GM21381 (cell line): ENCODE measurements around the gene FBXW10.
"Not testable (repeated sequence)": the region's sequence is repeated elsewhere in the genome, so short reads cannot be mapped to it uniquely, and the experiment has no call there.

ENCODE experiments used
- ATAC-seq: cut with Tn5 transposase; IDR thresholded peaks from one replicate; pipeline ENCODE4 v1.9.1; 2021; ENCODE audit warnings: mild to moderate bottlenecking, moderate library complexity; ENCODE audit not compliant: unreplicated experiment

The FBXW10 gene

DNA sequence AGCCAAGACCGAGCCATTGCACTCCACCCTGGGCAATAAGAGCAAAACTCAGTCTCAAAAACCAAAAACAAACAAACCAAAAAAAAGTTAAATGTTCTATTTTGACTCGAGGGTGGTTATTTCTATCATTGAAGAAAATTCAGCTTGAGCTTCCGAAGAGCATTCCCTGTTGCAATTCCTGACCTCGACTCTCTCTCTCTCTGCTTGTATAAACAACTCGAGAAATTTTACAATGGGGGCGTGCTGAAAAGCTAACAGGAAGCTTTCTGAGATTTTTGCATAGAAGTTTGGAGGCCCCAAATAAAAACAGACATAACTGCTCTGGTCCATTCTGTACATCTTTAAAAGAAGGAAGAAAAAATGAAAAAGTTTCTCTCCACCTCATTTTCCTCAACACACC lies 3.6 kb downstream of the FBXW10 start:
- ATAC-seq: not testable (repeated sequence)

DNA sequence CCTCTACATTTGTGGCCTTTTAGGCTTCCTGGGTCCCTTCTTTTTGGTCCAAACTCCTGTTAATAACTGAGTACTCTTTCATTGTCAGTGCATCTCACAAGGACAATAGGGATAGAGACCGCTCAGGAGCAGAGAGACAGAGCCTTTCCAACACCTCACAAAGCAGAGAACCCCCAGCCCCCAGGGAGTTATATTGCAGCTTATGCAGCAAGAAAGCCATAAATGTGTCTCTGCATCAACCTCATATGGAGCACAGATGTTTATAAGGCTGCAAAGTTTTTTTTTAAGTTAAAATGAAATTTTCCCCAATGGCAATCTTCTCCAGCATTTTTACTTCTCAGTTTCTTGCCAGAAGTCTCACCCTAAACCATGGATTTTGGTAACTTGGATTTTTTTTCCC lies 6.4 kb downstream of the FBXW10 start:
- ATAC-seq: not testable (repeated sequence)

DNA sequence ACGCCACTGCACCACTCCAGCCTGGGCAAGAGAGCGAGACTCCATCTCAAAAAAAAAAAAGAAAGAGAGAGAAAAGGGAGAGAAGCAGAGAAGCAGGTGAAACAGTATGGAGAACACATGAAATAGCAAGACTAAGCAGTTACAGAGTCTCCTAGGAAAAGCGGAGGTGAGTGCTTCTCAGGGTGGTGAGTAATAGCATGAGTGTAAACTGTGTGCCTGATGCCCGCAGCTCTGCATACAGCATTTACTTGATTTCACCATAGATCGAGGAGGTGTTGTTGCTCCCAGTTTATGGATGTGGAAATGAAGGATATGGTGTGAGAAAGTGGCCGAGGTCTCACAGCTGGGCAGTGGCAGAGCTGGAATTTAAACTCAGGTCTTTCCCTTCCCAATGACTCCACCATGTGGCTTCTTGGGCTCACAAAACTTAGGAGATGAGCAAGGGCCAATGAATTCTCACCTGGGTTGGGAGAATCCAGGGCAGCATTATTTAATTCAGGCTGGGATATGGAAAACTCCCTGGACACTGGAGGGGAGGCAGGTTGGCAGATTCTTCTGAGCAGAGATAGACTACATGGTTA lies 10.1 kb downstream of the FBXW10 start:
- not testable (repeated sequence) for ATAC-seq

DNA sequence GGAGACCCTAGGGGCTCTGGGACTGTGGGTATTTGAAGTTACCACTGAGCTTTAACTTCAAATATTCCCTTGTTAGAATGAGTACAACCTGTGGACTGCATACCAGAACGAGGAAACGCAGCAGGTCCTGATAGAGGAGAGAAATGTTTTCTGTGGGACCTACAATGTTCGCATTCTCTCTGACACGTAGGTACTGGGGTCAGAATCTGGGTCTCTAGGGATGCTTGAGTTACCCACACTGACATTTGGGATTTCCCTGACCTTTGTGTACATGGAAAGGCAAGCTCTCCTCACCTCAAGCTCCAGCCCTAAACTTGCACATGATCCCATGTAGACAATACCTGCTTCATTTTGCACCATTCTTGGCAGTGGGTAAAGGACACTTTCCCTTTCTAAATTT lies 12.1 kb downstream of the FBXW10 start:
- not testable (repeated sequence) for ATAC-seq

DNA sequence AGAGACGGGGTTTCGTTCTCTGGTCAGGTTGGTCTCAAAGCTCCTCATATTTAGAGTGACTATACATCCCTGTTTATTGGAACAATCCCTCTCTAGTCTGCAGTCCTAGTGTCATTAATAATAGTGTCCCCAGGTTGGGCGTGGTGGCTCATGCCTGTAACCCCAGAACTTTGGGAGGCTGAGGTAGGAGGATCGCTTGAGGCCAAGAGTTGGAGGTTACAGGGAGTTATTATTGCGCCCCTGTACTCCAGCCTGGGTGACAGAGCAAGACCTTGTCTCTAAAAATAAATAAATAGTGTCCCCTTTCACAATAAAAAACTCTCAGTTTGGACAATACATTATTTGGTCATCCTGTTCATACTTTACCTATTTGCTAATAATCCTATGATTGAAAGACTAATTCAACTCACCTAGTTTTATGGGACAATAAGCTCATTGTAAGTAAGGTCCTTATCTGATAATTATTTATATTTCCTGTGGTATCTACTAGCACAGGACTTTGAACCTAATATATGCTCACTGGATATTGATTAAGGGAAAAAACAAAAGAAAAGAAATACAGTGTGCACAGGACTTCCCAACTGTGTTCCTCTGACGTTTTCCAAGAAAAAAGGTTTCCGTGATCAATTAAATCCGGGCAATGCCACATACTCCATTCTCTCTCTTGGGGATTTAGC lies 13.7 kb downstream of the FBXW10 start:
- ATAC-seq: not testable (repeated sequence)

DNA sequence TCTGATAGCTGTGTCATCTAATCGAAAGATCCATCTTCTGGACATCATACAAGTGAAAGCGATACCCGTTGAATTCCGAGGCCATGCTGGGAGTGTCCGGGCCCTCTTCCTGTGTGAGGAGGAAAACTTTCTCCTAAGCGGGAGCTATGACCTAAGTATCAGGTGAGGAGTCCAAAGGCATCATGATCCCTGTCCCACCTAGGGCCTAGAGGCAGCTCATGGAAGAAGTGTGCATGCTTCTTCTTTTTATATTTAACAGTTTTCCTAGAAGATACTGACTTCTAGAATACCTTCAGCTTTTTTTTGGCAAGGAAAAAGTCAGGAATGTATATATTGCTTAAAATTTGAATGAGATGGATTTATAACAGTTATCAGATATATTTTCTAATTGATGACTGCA lies 14.5 kb downstream of the FBXW10 start:
- not testable (repeated sequence) for ATAC-seq

DNA sequence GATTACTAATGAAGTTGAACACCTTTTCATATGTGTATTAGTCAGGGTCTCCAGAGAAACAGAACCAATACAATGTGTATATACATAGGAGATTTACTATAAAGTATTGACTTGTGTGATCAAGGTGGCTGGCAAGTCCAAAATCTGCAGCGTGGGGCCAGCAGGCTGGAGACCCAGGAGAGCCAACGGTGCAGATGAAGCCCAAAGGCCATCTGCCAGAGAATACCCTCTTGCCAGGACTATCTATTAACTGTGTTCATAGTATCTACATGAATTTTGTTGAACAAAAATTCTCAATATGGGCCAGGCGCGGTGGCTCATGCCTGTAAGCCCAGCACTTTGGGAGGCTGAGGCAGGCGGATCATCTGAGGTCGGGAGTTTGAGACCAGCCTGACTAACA lies 16.4 kb downstream of the FBXW10 start:
- ATAC-seq: not testable (repeated sequence)

DNA sequence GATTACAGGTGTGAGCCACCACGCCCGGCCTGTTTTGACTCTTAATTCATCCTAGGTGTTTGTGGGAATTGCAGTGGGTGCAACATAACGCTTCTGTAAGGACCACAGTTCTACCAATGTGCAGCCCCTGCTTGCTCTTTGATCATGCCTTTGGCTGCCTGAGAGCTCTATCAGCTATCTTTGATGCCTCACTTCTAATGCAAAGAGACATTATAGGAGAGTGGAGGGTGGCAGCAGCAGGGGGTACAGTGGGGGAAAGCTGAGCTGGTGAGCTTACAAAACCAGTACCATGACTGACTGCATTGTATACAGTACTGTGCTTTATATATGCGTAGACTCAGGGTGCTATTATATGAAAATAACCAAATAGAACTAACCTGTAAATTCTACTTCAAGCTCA lies 26.7 kb downstream of the FBXW10 start:
- ATAC-seq: not testable (repeated sequence)

DNA sequence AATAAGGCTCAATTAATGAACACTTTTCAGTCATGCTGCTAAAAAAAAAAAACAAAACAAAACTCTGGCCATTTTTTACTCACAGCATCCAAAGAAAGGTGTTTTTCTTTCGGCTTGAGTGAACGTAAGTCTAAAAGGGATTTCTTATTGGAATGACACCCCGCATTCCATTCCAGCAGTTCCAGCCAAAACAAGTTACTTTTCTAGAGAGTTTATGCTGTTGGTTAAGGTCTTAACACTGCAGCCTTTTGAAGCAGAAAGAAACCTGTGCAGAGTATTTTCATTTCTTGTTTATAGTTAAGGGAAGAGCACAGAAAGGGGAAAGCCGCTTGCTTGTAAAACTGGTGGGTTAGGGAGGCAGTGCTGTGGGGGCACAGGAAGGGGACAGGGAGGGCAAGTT lies 27.2 kb downstream of the FBXW10 start:
- not testable (repeated sequence) for ATAC-seq

DNA sequence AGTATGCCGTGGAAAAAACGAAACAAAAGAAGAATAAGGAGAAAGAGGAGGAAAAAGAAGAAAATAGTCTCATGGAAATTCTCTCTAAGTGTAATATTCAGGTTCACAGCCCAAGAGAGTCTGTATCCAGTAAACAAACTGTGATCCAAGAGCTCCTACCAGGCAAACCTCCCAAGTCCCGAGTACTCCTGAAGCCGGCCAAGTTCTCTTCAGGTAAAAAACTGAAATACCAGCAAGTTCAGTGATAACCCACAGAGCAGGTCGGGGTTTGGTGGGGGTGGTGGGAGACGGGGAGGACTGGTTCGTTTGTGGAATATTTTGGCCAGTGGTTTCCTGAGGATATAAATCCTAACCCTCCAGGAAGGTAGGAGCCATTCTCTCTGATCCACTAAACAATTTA lies 28.6 kb downstream of the FBXW10 start:
- no peak for ATAC-seq

DNA sequence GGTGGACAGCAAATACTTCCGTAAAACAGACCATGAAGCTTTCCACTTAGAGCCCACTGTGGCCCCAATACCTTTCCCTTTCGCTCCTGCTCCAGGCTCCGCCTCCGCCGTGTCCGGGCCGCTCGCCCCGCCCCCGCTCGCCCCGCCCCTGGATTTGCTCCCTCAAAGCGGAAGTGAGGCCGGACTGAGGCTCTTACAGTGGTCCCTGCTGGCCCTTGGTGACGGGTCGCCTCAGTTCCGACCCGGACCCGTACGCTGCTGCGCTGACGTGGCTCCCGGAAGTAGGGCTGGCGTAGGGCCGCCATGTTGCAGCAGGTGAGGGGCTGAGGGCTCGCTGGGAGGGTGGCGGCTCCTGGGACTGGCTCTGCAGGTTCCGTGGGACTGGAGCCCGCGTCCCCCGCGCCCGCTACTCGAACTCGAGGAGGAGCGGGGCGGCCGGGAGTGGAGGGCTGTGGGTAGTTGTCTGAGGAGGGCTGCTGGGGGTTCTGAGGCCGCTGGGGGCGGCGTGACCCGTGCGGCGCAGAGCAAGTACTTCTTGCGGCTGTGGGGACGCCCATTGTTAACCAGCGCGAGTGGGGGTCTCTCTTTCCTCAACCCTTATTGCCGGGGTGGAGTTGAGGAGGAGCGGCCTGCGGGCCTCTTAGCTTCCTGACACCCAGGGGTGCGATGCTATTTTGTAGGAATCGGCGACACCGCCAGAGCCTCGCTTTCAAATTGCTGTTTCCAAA lies 37.3 kb downstream of the FBXW10 start, which contains the start of gene TVP23B:
Gene TVP23B (plus strand): TSS at position 193 of the 728 bp plus-strand sequence. CDS start 111 bp downstream, at position 304.
- peak; percentile 98 for ATAC-seq

DNA sequence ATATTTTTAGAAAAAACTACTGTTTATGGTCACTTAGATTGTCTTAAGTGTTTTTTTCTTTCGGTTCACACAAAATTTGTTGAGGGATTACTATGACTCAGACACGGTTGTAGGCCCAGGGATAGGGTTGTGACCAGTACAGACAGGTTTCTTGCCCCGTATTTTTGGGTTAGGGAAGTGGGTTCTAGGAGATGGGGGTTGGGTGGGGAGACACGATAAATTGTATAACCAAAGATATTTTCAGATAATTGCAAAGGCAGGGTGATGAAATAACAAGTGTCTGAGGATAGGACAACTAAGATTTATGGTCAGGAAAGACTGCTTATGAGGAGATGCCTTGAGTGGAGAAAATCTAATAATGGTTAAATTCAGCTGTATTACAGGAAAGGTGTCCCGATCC lies 38.0 kb downstream of the FBXW10 start:
- not testable (repeated sequence) for ATAC-seq

DNA sequence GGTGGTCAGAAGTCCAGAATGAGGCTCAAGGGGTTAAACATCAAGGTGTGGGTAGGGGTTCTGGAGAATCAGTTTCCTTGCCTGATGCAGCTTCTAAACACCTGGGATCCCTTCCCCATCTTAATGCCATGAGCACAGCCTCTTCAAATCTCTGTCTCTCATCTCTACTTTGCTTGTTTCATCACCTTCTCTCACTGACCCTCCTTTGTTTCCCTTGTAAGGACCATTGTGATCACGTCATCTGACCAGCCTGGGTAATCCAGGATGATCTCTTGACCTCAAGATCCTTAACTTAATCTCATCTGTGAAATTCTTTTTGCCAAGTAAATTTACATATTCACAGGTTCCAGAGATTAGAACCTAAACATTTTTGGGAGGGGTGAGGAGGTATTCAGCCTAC lies 42.1 kb downstream of the FBXW10 start:
- ATAC-seq: not testable (repeated sequence)

DNA sequence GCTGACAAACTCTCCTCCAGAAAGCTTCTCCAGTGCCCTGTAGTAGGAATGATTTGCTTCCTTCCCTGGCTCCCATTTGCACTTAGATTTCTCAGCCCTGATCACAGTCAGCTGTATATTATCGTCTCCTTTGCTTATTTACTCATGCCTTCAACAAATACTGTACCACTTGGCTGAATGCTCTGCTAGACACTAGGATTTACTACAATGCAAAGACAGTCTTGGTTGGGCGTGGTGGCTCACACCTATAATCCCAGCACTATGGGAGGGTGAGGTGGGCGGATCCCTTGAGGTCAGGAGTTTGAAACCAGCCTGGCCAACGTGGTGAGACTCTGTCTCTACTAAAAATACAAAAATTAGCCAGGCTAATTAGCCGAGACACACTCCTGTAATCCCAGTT lies 43.0 kb downstream of the FBXW10 start:
- ATAC-seq: not testable (repeated sequence)

DNA sequence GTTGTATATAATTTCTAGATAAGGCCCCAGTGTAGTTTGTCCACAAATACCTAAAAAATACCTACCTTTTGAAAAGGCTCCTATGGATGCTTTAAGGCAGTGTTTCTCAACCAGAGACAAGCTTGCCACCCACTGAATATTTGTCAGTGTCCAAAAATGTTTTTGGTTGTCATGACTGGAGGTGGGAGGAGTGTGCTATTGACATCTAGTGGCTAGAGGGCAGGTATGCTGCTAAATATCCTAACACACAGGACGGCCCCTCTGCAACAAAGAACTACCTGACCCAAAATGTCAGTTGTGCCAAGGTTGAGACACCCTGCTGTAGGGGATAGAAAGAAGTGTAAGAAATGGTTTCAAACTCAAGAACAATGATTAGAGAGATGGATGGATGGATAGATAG lies 47.5 kb downstream of the FBXW10 start:
- ATAC-seq: not testable (repeated sequence)

DNA sequence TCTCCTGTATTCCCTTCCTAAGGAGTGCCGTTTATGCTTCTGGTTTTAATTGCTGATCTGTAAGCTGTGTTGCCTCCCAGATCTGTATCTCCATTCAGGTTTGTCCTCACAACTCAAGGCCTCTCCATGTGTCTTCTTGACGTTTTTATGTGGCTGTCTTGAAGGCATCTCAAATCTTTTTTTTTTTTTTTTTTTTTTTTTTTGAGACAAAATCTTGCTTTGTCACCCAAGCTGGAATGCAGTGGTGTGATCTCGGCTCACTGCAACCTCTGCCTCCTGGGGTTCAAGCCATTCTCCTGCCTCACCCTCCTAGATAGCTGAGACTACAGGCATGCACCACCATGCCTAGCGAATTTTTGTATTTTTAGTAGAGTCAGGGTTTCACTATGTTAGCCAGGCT lies 51.0 kb downstream of the FBXW10 start:
- ATAC-seq: not testable (repeated sequence)

DNA sequence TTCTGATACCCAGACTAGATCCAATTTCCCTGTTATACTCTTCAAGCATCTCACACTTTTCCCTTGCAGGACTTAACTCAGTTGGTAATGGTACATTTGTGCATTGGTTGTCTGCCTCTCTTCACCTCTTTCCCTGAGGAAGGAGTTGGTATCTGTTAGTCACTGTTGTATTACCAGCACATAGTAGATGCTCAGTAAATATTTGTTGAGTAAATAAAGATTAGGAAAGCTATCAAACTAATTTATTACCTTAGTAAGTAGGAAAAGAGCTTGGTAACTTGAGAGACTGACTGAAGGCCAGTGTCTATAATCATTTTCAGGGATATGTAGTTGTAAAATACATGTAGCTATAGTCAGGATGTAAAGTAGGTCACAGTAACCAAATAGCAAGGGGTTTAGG lies 53.0 kb downstream of the FBXW10 start:
- not testable (repeated sequence) for ATAC-seq

DNA sequence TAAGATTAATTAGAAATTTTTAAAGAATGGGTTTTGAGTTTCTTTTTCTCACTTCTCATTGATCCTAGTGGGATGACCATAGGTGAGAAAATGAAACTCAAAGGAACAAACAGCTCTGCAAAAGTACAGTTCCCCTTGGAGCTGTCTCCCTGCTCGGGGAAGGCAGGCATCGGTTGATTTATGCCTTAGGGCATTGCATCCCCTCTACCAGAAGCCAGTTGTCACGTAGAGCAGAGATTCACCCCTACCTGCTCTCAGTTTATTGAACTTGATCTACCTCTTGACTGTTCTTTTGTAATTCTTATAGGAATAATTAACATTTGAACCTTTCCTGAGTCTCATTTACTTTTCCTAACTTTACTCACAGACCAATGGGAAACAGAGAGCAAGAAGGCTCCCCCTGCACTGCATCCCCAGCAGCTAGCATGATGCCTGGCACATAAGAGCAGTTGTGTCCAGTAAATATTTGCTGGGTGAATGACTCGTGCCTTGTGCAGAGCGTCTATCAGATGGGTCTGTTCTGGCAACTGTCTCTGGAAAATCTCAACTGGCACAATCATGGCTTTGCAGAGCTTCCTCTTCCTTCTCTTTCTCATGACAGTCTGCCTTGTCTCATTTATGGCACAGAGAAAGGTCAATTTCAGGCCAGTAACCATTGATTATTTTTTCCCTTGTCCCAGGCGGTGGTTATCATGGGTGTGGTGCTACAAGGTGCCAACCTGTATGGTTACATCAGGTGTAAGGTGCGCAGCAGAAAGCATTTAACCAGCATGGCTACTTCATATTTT lies 59.8 kb downstream of the FBXW10 start:
- ATAC-seq: not testable (repeated sequence)

DNA sequence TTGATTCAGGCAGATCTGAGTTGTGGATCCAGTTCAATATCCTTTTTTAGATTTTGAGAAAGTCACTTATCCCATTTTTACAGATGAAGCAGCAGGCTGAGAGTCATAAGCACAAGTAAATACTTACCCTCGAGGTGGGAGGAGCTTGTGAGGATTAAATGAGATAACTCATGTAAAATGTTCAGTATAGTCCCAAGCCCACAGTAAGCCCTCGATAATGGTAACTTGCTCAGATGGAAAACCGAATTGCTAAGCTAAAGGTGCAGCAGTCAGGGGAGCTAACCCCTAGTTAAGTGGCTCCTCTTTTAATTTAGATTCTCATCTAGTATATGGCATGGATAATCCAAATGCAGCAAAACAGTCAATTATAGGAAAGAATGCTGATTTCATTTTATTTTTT lies 72.1 kb downstream of the FBXW10 start:
- not testable (repeated sequence) for ATAC-seq

DNA sequence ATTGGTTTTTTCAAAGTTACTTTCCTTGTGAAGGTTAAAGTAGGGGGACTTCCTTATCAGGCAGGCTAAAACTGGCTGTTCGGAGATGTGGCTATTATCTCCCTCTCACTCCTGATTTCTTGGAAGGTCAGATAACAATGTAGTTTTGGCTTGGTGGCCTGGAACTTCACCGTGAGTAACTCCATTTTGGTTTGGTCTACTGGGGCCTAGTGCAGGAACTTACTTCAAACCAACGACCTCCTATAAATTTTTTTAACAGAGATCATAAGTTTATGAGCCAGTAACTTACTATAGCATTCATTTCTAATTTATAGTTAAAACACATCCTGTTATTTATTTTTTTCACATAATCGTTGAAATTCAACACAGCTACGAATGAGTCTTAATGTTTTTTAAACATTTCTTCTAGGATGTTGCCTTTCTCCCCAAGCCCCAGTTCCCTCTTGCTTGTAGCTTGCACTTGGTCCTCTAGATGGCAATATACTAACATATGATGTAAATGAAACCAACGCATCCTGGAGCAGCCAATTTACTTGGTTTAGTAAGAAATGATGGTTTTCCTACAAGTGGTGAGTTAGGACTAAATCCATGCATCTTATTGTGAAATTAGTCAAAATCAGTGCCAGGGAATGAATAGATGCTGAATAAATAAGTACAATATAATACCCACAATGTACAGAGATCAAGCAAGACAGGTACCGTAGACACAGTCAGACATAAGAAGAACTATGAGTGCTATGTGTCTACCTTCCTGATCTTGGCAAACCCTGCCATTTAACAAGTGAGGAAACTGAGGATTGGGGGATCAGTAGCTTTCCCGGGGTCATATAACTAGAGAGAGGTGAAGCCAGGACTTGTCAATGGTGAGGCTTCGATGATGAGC lies 72.9 kb downstream of the FBXW10 start:
- not testable (repeated sequence) for ATAC-seq
